Activated naive CD8-positive, alpha-beta T cell (primary cell): Measurements from ENCODE around the gene SLC17A9.

Experiments used
- H3K27ac Mint-ChIP-seq: one replicate; pipeline ENCODE4 v1.8.0; 2021; ENCODE audit warnings: mixed read lengths
- H3K27me3 Mint-ChIP-seq: one replicate; pipeline ENCODE4 v1.8.0; 2021; ENCODE audit warnings: mixed read lengths
- H3K36me3 Mint-ChIP-seq: one replicate; pipeline ENCODE4 v1.8.0; 2021; ENCODE audit warnings: mixed read lengths
- H3K4me1 Mint-ChIP-seq: one replicate; pipeline ENCODE4 v1.8.0; 2021; ENCODE audit warnings: low read depth, mixed read lengths
- H3K4me3 Mint-ChIP-seq: one replicate; pipeline ENCODE4 v1.8.0; 2021; ENCODE audit warnings: mild to moderate bottlenecking, mixed read lengths
- H3K9me3 Mint-ChIP-seq: one replicate; pipeline ENCODE4 v1.8.0; 2021; ENCODE audit warnings: low read depth, mixed read lengths

SLC17A9 gene, protein sequence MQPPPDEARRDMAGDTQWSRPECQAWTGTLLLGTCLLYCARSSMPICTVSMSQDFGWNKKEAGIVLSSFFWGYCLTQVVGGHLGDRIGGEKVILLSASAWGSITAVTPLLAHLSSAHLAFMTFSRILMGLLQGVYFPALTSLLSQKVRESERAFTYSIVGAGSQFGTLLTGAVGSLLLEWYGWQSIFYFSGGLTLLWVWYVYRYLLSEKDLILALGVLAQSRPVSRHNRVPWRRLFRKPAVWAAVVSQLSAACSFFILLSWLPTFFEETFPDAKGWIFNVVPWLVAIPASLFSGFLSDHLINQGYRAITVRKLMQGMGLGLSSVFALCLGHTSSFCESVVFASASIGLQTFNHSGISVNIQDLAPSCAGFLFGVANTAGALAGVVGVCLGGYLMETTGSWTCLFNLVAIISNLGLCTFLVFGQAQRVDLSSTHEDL

GRCh38 chr20:62952373-62952967, at the start of gene SLC17A9:
TSS of gene SLC17A9 (plus strand) at chr20:62952709. CDS start at chr20:62952831, 122 bp downstream.
- Mint-ChIP-seq H3K27ac (peak within 1 kb of the TSS; percentile 66), H3K27me3 (no peaks in the 10 kb centered on the region), H3K36me3 (peaks cover 10% of the 10 kb centered on the region), H3K9me3 (no peaks in the 10 kb centered on the region), H3K4me1 (peaks cover 25% of the 10 kb centered on the region), H3K4me3 (peak within 1 kb of the TSS; percentile 85)

DNA sequence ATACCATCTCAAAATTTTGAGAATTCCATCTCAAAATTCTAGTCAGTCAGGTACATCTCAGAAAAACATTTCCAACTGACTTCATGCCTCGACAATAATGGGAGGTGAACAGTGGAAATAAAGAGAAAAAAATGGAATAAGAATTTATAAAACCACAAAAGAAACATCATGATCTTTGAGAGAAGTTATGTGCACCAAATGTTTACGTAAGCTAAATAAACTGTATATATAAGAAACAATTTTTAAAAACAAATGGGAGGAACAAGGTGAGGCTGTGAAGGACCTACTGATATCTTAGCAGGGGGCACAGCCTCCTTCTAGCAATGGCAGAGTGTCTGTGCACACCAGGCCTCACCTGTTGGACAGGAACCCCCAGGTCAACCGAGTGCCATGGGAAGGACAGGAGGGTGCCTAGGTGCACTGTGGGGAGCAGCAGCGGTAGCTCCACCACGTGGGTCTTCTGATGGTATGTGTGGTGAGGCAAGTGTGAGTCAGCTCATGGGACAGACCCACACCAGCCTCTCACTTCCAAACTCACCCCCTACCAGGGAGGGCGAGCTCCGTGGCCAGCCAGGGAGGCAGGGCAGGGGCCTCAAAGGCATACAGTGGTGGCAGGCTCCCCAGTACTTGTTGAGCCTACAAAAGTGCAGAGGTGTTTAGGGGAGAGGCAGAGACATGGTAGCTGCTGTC, 49.4 kb upstream of the SLC17A9 start:
- H3K27me3 Mint-ChIP-seq: no peaks in the 10 kb centered on the region
- H3K4me3 Mint-ChIP-seq: no peak overlapping the region
- peaks cover 4% of the 10 kb centered on the region for H3K36me3 Mint-ChIP-seq
- peak overlapping the region; percentile 58 for H3K27ac Mint-ChIP-seq
- H3K4me1 Mint-ChIP-seq: peaks cover 39% of the 10 kb centered on the region
- H3K9me3 Mint-ChIP-seq: no peaks in the 10 kb centered on the region

- H3K9me3 Mint-ChIP-seq: no peaks in the 10 kb centered on the region
- peak overlapping the region; percentile 4 for H3K27ac Mint-ChIP-seq
- H3K4me1 Mint-ChIP-seq: peaks cover 26% of the 10 kb centered on the region
Observed at GRCh38 chr20:62905536-62906117, 46.9 kb upstream of the SLC17A9 start.

DNA sequence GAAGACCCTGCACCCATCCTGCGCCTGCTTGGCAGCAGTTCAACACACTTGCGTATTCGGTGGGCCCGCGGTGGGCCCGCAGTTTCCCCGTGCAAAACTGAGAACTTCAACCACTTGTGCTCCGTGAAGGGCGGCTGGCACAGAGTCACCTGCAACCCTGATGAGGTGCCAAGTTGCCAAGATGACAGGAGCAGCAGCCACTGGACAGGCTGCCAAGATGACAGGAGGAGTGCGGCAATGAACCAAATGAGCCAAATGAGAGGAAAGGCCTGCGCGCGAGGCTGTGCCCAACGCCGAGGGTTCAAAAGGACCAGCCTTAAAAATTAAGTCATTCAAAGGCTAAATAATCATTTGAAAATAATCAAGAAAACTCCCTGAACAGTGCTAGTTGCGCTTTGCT, 46.3 kb upstream of the SLC17A9 start:
- H3K36me3 Mint-ChIP-seq: peaks cover 4% of the 10 kb centered on the region
- peak overlapping the region; percentile 16 for H3K27ac Mint-ChIP-seq
- no peaks in the 10 kb centered on the region for H3K27me3 Mint-ChIP-seq
- no peaks in the 10 kb centered on the region for H3K9me3 Mint-ChIP-seq
- peaks cover 22% of the 10 kb centered on the region for H3K4me1 Mint-ChIP-seq
- H3K4me3 Mint-ChIP-seq: no peak overlapping the region

More at GRCh38 chr20:62905536-62906117, 46.9 kb upstream of the SLC17A9 start:
- H3K27me3 Mint-ChIP-seq: no peaks in the 10 kb centered on the region
- H3K4me3 Mint-ChIP-seq: no peak overlapping the region
- peaks cover 4% of the 10 kb centered on the region for H3K36me3 Mint-ChIP-seq

DNA sequence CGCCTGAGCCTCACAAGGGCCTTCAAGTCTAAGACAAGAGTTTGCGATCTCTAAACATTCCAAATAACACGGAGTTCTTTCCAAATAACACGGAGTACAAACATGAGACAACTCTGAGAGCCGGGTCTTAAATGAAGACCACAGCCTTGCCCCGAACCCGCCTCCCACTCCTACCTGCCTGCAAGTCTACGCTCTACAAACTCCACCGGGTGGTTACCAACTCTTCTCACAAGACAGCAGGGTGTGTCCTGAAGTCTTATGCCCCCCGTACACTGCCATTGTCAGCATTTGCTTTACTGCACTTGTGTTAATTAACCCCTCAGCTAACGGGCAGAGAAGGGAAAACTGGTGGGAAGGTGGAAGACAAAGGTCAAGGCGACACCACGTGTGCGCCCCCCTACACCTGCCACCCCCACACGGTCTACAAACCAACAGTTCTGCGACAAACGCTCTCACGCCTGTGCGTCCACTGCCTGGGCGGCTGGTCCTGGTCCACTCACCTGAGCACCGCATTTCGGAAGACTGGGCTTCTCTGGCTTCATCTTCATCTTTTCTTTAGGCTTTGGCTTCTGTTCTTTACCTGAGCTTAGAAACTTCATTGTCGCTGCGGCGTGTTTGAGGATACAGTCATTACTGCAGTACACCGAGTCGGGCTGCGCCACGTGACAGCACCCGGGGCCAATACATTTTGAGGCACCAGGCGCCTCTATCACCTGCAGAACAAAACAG, 45.7 kb upstream of the SLC17A9 start:
- peaks cover 4% of the 10 kb centered on the region for H3K36me3 Mint-ChIP-seq
- H3K4me3 Mint-ChIP-seq: no peak overlapping the region
- peak overlapping the region; percentile 16 for H3K27ac Mint-ChIP-seq

DNA sequence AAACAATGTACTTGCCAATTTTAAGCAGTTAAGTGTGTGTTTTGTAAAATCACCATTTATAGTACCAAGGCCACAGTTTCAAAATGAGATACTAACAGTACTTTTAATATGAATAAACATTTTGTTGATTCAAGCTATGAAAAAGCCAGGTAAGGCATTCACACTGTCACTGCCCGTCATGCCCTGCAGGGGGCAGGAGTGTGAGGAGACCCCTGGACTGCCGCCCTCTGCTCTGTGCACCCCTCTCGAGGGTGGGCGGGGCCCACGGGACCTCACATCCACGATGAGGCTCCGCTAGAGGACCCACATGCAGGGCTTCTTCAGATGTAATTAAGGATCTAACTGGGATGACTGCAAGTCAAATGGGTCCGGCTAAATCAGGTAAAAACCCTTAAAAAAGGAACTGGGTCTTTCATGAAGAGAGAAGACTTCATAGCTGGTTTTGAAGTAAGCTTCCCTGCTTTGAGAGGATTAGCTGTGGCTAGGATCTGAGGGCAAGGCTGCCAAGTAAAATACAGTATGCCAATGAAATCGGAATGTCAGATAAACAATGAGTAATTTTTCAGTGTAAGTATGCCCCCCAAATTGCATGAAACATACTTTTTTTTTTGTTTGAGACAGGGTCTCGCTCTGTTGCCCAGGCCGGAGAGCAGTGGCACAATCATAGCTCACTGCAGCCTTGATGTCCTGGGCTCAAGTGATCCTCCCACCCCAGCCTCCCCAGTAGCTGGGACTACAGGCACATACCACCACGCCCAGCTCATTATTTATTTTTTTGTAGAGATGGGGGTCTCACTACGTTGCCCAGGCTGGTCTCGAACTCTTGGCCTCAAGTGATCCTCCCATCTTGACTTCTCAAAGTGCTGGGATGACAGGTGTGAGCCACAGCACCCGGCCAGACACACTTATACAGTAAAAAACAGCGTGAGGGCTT, 44.9 kb upstream of the SLC17A9 start:
- peak overlapping the region; percentile 62 for H3K27ac Mint-ChIP-seq
- H3K9me3 Mint-ChIP-seq: no peaks in the 10 kb centered on the region
- H3K4me3 Mint-ChIP-seq: no peak overlapping the region
- H3K36me3 Mint-ChIP-seq: peaks cover 4% of the 10 kb centered on the region
- no peaks in the 10 kb centered on the region for H3K27me3 Mint-ChIP-seq
- H3K4me1 Mint-ChIP-seq: peaks cover 26% of the 10 kb centered on the region

More for the DNA sequence above, 45.7 kb upstream of the SLC17A9 start:
- Mint-ChIP-seq H3K4me1 (peaks cover 24% of the 10 kb centered on the region), H3K27me3 (no peaks in the 10 kb centered on the region), H3K9me3 (no peaks in the 10 kb centered on the region)

GRCh38 chr20:62908971-62909791, 43.3 kb upstream of the SLC17A9 start:
- Mint-ChIP-seq H3K36me3 (peaks cover 4% of the 10 kb centered on the region), H3K27me3 (no peaks in the 10 kb centered on the region), H3K9me3 (no peaks in the 10 kb centered on the region), H3K4me3 (no peak overlapping the region), H3K4me1 (peaks cover 34% of the 10 kb centered on the region), H3K27ac (peak overlapping the region; percentile 58)

DNA sequence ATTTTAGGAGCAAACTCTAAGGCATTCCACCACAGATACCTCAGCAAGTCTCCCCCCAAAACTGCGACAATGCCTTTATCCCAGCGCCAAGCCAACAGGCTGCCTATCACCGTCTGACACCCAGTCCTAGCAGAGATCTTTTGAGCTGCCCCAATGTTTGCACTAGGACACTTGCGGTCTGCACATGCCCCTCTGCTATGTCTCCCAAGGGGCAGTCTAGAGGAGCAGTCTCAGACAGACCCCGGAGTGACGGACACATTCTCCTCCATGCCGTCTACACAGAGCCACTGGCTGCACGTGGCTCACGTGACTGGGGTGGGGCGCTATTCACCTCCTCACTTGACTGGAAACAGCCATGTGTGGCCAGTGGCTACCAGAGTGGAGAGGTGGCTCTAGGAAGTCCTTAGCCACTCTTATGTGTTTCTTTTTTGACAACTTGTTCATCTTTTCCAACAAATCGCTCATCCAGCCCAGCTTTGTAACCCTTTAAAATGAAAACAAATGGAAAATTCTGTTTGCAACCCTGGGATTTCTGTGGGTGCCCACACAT, 42.2 kb upstream of the SLC17A9 start:
- Mint-ChIP-seq H3K27me3 (no peaks in the 10 kb centered on the region), H3K27ac (no peak overlapping the region), H3K4me3 (no peak overlapping the region), H3K9me3 (no peaks in the 10 kb centered on the region), H3K4me1 (peaks cover 42% of the 10 kb centered on the region), H3K36me3 (peaks cover 1% of the 10 kb centered on the region)

DNA sequence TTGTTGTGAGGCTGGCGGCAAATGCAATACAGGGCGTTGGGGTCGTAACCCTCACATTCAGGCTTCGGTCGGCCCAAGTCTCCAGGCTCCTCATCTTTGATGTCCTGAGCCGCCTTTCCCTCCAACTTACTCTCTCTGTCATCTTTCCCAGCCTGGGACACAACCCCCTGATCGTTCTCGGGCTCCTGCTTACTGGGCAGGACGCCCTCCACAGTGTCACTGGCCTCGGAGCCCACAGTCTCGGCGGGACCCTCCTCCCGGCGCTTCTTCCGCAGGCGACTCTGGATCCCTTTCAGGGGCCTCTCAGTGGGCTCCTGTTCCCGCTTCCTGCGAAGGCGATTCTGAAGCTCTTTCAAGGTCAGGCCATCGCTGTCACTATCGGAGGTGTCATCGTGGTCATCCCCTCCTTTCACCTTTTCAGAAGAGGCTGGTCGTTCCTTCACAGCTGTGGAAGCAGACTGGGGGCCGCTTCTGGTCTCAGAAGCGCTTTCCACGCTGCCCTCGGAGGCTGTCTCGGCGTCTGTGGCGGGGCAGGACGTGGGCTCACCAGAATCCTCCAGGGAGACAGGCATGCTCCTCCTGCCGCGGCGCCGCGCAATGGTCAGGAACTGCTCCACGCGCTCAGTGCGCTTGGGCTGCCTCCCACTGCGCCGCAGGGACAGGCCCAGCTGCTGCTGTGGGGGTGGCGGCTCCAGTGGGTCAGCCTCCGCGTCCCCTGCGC, 41.6 kb upstream of the SLC17A9 start:
- H3K9me3 Mint-ChIP-seq: no peaks in the 10 kb centered on the region
- H3K36me3 Mint-ChIP-seq: no peaks in the 10 kb centered on the region
- no peak overlapping the region for H3K4me3 Mint-ChIP-seq
- H3K4me1 Mint-ChIP-seq: peaks cover 48% of the 10 kb centered on the region
- H3K27me3 Mint-ChIP-seq: no peaks in the 10 kb centered on the region
- H3K27ac Mint-ChIP-seq: no peak overlapping the region

GRCh38 chr20:62911701-62912280, 40.7 kb upstream of the SLC17A9 start:
- Mint-ChIP-seq H3K9me3 (no peaks in the 10 kb centered on the region), H3K4me3 (no peak overlapping the region), H3K27ac (peak overlapping the region; percentile 34), H3K27me3 (no peaks in the 10 kb centered on the region), H3K4me1 (peaks cover 56% of the 10 kb centered on the region), H3K36me3 (no peaks in the 10 kb centered on the region)

GRCh38 chr20:62913043-62913630, 39.4 kb upstream of the SLC17A9 start:
- Mint-ChIP-seq H3K4me1 (peaks cover 64% of the 10 kb centered on the region), H3K36me3 (no peaks in the 10 kb centered on the region), H3K9me3 (no peaks in the 10 kb centered on the region), H3K27me3 (no peaks in the 10 kb centered on the region), H3K27ac (no peak overlapping the region), H3K4me3 (no peak overlapping the region)

DNA sequence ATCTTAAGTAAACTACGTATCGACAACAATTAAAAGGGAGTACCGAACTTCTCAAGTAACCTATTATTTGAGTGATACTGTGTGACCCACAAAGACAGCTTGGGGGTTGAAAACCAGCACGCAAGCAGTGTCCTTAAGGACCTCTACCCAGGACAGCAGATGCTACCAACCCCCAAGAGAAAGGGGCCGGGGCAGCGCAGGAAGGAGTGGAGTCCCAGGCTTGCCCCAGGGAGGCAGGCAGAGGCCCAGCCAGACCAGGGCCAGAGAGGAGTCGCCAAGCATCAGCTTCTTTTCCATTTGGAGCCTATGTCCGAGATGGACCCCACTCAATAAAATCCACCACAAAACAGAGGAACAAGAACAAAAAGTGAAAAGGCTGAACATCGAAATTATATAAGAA, 38.1 kb upstream of the SLC17A9 start:
- no peaks in the 10 kb centered on the region for H3K9me3 Mint-ChIP-seq
- no peaks in the 10 kb centered on the region for H3K27me3 Mint-ChIP-seq
- no peak overlapping the region for H3K27ac Mint-ChIP-seq
- peaks cover 74% of the 10 kb centered on the region for H3K4me1 Mint-ChIP-seq
- peak overlapping the region; percentile 7 for H3K4me3 Mint-ChIP-seq
- no peaks in the 10 kb centered on the region for H3K36me3 Mint-ChIP-seq
